Neural cell (in vitro differentiated cells): ENCODE results near the gene PTMS. TPM values are rescaled to one million over a fixed set of nuclear protein-coding genes. Genes with fewer than 3 reads are reported as not detected.

ENCODE experiments used
- H2AFZ ChIP-seq: fragments of 200-600, 300-800 bp; sonication (generic), shearing (Covaris generic); 2 replicates; pipeline ENCODE4 v1.6.0; 2014; ENCODE audit warnings: low read depth, mild to moderate bottlenecking, antibody characterized with exemption, low read length, moderate library complexity
- H3F3A ChIP-seq: fragments of 200-600 bp; shearing (Covaris generic); 2 replicates; pipeline ENCODE4 v1.6.1; 2016; ENCODE audit warnings: mild to moderate bottlenecking, moderate library complexity, mixed read lengths, antibody characterized with exemption, low read length; ENCODE audit not compliant: insufficient read depth, poor library complexity, severe bottlenecking
- H3K27ac ChIP-seq: fragments of 200-600, 300-800 bp; sonication (generic), shearing (Covaris generic); 2 replicates; pipeline ENCODE4 v1.5.1; 2014; ENCODE audit warnings: mild to moderate bottlenecking, low read length, moderate library complexity
- H3K27me3 ChIP-seq: fragments of 300-800, 200-600 bp; sonication (generic), shearing (Covaris generic); 2 replicates; pipeline ENCODE4 v1.6.0; 2014; ENCODE audit warnings: mild to moderate bottlenecking, low read depth, low read length, moderate library complexity; ENCODE audit not compliant: insufficient read depth
- H3K36me3 ChIP-seq: fragments of 300-800, 200-600 bp; sonication (generic), shearing (Covaris generic); 2 replicates; pipeline ENCODE4 v1.5.1; 2014; ENCODE audit warnings: mild to moderate bottlenecking, antibody characterized with exemption, low read length, moderate library complexity; ENCODE audit not compliant: insufficient read depth
- H3K4me2 ChIP-seq: fragments of 300-800, 200-600 bp; sonication (generic), shearing (Covaris generic); 2 replicates; pipeline ENCODE4 v1.6.0; 2014; ENCODE audit warnings: mild to moderate bottlenecking, low read length
- H3K4me3 ChIP-seq: fragments of 300-800, 200-600 bp; sonication (generic), shearing (Covaris generic); 2 replicates; pipeline ENCODE4 v1.5.1; 2014; ENCODE audit warnings: mild to moderate bottlenecking, low read length, moderate library complexity
- H3K79me2 ChIP-seq: fragments of 200-600 bp; shearing (Covaris generic); replicated peaks from 2 replicates; pipeline ENCODE4 v1.6.0; 2014; ENCODE audit warnings: mild to moderate bottlenecking, low read length, moderate library complexity; ENCODE audit not compliant: insufficient read depth
- H3K9ac ChIP-seq: fragments of 300-800, 200-600 bp; sonication (generic), shearing (Covaris generic); 2 replicates; pipeline ENCODE4 v1.6.1; 2016; ENCODE audit warnings: mild to moderate bottlenecking, low read length, mixed read lengths
- H3K9me2 ChIP-seq: fragments of 200-600 bp; shearing (Covaris generic); 2 replicates; pipeline ENCODE4 v1.6.1; 2016; ENCODE audit warnings: mild to moderate bottlenecking, low read length, mixed read lengths; ENCODE audit not compliant: insufficient read depth
- H3K9me3 ChIP-seq: fragments of 200-600, 300-800 bp; sonication (generic), shearing (Covaris generic); 2 replicates; pipeline ENCODE4 v1.6.1; 2016; ENCODE audit warnings: mild to moderate bottlenecking, mixed run types, low read length, moderate library complexity, mixed read lengths
- H4K20me1 ChIP-seq: fragments of 200-600 bp; shearing (Covaris generic); 2 replicates; pipeline ENCODE4 v1.6.1; 2016; ENCODE audit warnings: mild to moderate bottlenecking, mixed run types; ENCODE audit not compliant: insufficient read depth
- CTCF ChIP-seq: fragments of 450-650 bp; IDR thresholded peaks from 2 replicates; pipeline ENCODE4 v1.5.1; 2014; ENCODE audit warnings: antibody characterized with exemption, mild to moderate bottlenecking, moderate library complexity; ENCODE audit not compliant: poor library complexity, severe bottlenecking
- EP300 ChIP-seq: fragments of 450-650 bp; conservative IDR thresholded peaks from 2 replicates; pipeline ENCODE4 v1.6.1; 2014; ENCODE audit warnings: antibody characterized with exemption, mild to moderate bottlenecking, moderate library complexity; ENCODE audit not compliant: poor library complexity, severe bottlenecking
- EZH2 ChIP-seq: fragments of 200-600, 300-800 bp; shearing (Covaris generic), sonication (generic); IDR thresholded peaks from 2 replicates; pipeline ENCODE4 v1.6.1; 2014; ENCODE audit warnings: antibody characterized with exemption, low read length, borderline replicate concordance, mild to moderate bottlenecking; ENCODE audit not compliant: insufficient read depth, poor library complexity, severe bottlenecking
- MXI1 ChIP-seq: fragments of 450-650 bp; conservative IDR thresholded peaks from 2 replicates; pipeline ENCODE4 v1.6.1; 2014; ENCODE audit warnings: antibody characterized with exemption, mild to moderate bottlenecking; ENCODE audit not compliant: poor library complexity, severe bottlenecking
- POLR2AphosphoS5 ChIP-seq: IDR thresholded peaks from 2 replicates; pipeline ENCODE4 v1.6.1; 2012
- RAD21 ChIP-seq: fragments of 450-650 bp; conservative IDR thresholded peaks from 2 replicates; pipeline ENCODE4 v1.6.1; 2014; ENCODE audit warnings: antibody characterized with exemption, mild to moderate bottlenecking, moderate library complexity
- REST ChIP-seq: IDR thresholded peaks from 2 replicates; pipeline ENCODE4 v1.6.1; 2012; ENCODE audit warnings: borderline replicate concordance
- SMC3 ChIP-seq: fragments of 450-650 bp; conservative IDR thresholded peaks from 2 replicates; pipeline ENCODE4 v1.6.1; 2014; ENCODE audit warnings: antibody characterized with exemption, mild to moderate bottlenecking, moderate library complexity; ENCODE audit not compliant: poor library complexity
- TAF1 ChIP-seq: IDR thresholded peaks from 2 replicates; pipeline ENCODE4 v1.6.1; 2012; ENCODE audit warnings: low read depth
- polyA plus RNA-seq: library from polyadenylated mRNA; depleted of rRNA; stranded (reverse); fragments of >200 nt; gene quantifications from 2 replicates; pipeline ENCODE4 v1.2.3, GENCODE V29; 2014

Gene PTMS
- polyA plus RNA-seq, 1 donor from 2014 or later = 557 TPM

- no peaks in the 10 kb centered on the region for H3K79me2 ChIP-seq
- H2AFZ ChIP-seq = no peak overlapping the region
- H3K4me3 ChIP-seq = no peak overlapping the region
- no peak overlapping the region for H3K9ac ChIP-seq
- no peak overlapping the region for H3K27ac ChIP-seq
- H3K4me2 ChIP-seq = no peak overlapping the region
- TF ChIP-seq REST (no peak), POLR2AphosphoS5 (no peak), CTCF (no peak), TAF1 (no peak), EZH2 (no peak), MXI1 (no peak), SMC3 (no peak), EP300 (no peak), RAD21 (no peak)
- no peaks in the 10 kb centered on the region for H3K9me2 ChIP-seq
- H3K27me3 ChIP-seq = no peaks in the 10 kb centered on the region
- no peaks in the 10 kb centered on the region for H3K36me3 ChIP-seq
- no peaks in the 10 kb centered on the region for H3F3A ChIP-seq
- H3K9me3 ChIP-seq = no peaks in the 10 kb centered on the region
- H4K20me1 ChIP-seq = no peaks in the 10 kb centered on the region
These were observed 17.7 kb downstream of the PTMS start for GRCh38 chr12:6783828-6784227.

- TF ChIP-seq POLR2AphosphoS5 (no peak), MXI1 (no peak), SMC3 (no peak), CTCF (no peak), RAD21 (no peak), EP300 (no peak), EZH2 (no peak), TAF1 (no peak), REST (no peak)
- Histone ChIP-seq H3K9me2 (no peaks in the 10 kb centered on the region), H3F3A (no peaks in the 10 kb centered on the region), H3K4me3 (no peak overlapping the region), H3K36me3 (no peaks in the 10 kb centered on the region), H3K4me2 (no peak overlapping the region), H4K20me1 (no peaks in the 10 kb centered on the region), H3K9me3 (no peaks in the 10 kb centered on the region), H3K27me3 (no peaks in the 10 kb centered on the region), H3K79me2 (no peaks in the 10 kb centered on the region), H3K27ac (no peak overlapping the region), H3K9ac (no peak overlapping the region), H2AFZ (no peak overlapping the region)
These were observed 18.1 kb downstream of the PTMS start for GRCh38 chr12:6784296-6784695.
